Suppressor macrophage treated with lipopolysaccharide for 4 hours (primary cell): Measurements from ENCODE around the gene BAZ2B.
A peak's percentile ranks its signal among the peaks of the same experiment; 100 is the strongest.

Experiments used
- DNase-seq: peaks from one replicate; pipeline ENCODE4 v3.0.0-alpha.2; 2020

Gene BAZ2B

GRCh38 chr2:159297042-159297707 lies 319.2 kb downstream of the BAZ2B start:
- no peak for DNase-seq

- no peak for DNase-seq
Observed at GRCh38 chr2:159292157-159292556, 324.2 kb downstream of the BAZ2B start.

- peak; percentile 87 for DNase-seq
Observed at GRCh38 chr2:159290289-159290907, 325.9 kb downstream of the BAZ2B start.

DNA sequence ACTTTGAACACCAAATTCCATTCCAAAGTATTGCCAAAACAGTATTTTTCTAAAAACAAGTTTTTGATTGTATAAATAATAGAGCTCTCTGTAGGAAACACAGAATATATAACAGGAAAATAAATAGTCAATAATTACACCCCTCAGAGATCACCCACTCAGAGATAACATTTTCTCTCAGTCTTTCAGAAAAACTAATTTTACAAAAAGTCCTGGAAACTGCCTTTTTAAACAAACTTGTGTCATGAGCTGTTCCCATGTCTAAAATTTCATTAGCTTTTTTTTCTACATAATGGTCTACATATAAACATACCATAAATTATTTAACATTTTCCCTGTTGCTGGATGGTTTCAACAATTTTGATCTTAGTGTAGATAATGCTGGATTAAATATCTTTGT lies 328.6 kb downstream of the BAZ2B start:
- no peak for DNase-seq

- peak; percentile 100 for DNase-seq
Observed at GRCh38 chr2:159286709-159287441, 329.5 kb downstream of the BAZ2B start.

DNA sequence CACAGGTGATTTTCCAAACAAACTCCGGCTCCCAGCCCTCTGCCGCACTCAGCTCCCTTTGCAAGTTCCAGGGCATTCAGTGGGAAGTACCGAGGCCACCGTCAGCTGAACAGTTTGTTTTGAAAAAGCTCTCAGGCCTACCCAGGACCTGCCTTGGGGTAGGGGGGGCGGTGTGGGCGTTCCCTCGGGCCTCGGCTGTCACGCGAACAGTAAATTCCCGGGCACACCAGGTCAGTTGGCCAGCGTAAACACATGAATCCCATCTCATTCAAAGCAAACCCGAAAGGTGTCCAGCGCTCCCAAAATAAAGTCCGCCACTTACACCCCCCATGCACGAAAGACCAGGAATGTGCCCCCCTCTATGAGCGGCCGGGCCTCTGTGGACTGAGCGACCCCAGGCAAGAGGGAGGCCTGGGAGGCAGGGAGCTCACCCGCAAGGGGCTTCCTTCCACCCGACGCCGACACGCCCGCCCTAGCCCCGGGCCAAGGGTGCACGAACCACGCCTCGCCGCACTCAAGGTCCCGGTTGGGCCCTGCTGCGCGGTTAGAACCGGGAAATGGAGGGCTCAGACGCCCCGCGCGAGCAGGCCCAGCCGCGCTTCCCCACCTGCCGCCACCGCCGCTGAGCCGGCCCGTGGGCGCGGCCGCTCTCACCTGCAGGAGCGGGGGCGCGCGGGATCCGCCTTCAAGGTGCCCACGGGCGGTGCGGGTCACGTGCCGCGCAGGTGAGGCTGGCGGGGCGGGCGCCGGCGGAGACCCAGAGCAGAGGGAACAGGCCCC lies 330.2 kb downstream of the BAZ2B start, which contains the start of gene WDSUB1:
WDSUB1 (minus strand) TSS at position 775 of the 780 bp plus-strand sequence. CDS start 3,634 bp downstream, outside the sequence.
- DNase-seq: peak; percentile 57

GRCh38 chr2:159285433-159285832 lies 330.9 kb downstream of the BAZ2B start:
- no peak for DNase-seq

DNA sequence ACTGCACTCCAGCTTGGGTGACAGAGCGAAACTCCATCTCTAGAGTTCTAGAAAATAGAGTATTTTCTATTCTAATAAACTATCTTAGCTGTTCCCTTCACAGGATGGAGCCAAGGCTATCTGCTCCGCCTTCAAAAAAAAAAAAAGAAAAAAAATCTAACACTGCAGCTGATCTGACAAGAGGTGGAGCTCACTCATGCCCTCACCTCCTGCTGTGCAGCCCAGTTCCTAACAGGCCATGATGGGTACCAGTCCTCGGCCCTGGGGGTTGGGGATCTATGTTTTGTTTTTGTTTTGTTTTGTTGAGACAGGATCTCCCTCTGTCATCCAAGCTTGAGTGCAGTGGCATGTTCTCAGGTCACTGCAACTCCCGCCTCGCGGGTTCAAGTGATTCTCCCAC lies 332.8 kb downstream of the BAZ2B start:
- DNase-seq: no peak

GRCh38 chr2:159281002-159281401 lies 335.3 kb downstream of the BAZ2B start:
- no peak for DNase-seq

DNA sequence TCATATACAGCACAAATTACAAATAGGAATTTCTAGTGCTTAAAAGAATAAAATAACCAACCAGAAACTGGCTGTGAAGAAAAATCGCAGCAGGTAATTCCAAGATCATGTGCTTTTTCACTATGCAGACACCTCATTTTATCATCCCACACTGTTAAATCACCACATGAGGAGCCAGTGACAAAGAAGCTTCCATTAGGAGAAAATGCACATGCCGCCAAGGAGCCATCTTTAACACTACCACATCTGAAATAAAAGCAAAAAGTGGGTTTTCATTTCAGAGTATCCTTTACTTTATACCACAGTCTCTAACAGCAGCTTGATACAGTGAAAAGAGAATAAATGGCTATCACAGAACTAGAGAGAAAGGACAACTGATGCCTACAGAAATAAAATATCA lies 336.6 kb downstream of the BAZ2B start:
- DNase-seq: no peak

DNA sequence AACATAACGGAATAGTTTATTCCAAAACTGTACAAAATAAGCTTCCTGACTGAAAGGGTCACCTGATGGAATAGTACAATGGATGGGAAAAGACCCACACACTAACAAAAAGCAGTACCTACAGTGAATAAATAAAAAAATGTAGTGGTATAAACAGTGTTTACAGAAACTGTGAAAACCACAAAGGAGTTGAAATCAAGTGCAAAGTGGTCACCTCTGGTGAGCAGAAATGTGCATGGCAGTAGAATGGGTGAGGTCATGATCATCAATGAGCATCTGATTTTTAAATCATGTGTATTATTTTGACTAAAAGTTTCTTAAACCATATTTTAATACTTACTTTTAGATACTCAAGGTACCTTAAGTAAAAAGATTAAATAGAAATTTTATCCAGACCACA lies 341.2 kb downstream of the BAZ2B start:
- DNase-seq: no peak

GRCh38 chr2:159272156-159272555 lies 344.2 kb downstream of the BAZ2B start:
- no peak for DNase-seq

DNA sequence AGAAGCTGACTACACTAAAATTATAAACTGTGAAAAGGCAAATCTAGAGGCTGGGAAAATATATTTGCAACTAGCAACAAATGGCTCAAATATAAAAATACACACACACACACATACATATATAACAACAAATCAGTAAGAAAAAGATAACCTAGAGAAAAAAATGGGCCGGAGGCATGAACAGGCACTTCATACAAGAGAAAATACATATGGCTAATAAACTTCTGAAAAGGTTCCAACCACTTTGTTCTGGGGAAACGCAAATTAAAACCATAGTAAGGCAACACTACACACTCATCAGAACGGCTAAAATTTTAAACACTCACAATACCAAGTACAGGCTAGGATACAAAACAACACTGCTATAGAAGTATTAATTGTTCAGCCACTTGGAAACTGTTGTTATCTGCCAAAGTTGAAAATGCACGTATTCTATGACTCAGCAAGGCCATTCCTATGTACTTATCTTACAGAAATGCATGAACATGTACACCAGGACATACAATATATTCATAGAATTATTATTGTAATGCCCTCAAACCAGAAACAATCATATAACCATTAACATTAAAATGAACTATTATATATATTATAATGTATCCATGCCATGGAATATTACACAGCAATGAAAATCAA lies 345.5 kb downstream of the BAZ2B start:
- no peak for DNase-seq
